ENCODE data around the gene C1R. TPM values are rescaled to one million over a fixed set of nuclear protein-coding genes. Genes with fewer than 3 reads are reported as not detected.

The C1R gene
- total and polyA plus RNA-seq, 8 donors, result 69.3 to 693 (median 87.1) TPM

DNA sequence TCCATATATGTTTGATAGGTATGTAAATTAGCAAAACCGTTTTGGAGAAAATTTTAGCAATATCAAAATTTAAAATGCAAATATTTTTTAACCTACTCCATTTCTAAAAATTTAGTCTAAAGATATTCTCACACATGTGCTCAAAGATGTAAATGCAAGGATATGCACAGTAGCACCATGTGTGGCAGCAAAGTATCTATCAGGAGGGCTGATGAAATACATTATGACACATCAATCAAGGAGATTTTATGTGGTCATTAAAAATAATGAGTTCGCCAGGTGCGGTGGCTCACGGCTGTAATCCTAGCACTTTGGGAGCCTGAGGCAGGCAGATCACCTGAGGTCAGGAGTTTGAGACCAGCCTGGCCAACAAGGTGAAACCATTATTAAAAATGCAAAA is 8.0 kb upstream of the C1R start:
- Histone ChIP-seq H3K4me1 (peaks cover 0 to 15% of the 10 kb centered on the region in 2 donors), H3K27ac (no peak overlapping the region), H3K27me3 (no peaks in the 10 kb centered on the region), H3K36me3 (peaks cover 0 to 75% of the 10 kb centered on the region in 2 donors), H3K4me3 (no peak overlapping the region), H3K9me3 (no peaks in the 10 kb centered on the region)
- DNase-seq, result no peak
- TF ChIP-seq, protein P1, sequence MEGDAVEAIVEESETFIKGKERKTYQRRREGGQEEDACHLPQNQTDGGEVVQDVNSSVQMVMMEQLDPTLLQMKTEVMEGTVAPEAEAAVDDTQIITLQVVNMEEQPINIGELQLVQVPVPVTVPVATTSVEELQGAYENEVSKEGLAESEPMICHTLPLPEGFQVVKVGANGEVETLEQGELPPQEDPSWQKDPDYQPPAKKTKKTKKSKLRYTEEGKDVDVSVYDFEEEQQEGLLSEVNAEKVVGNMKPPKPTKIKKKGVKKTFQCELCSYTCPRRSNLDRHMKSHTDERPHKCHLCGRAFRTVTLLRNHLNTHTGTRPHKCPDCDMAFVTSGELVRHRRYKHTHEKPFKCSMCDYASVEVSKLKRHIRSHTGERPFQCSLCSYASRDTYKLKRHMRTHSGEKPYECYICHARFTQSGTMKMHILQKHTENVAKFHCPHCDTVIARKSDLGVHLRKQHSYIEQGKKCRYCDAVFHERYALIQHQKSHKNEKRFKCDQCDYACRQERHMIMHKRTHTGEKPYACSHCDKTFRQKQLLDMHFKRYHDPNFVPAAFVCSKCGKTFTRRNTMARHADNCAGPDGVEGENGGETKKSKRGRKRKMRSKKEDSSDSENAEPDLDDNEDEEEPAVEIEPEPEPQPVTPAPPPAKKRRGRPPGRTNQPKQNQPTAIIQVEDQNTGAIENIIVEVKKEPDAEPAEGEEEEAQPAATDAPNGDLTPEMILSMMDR (IDR thresholded peaks at IDR 0.05), result no peak
- no peak for ATAC-seq
- intact Hi-C loops (cut with DNase I), result no loop called here

DNA sequence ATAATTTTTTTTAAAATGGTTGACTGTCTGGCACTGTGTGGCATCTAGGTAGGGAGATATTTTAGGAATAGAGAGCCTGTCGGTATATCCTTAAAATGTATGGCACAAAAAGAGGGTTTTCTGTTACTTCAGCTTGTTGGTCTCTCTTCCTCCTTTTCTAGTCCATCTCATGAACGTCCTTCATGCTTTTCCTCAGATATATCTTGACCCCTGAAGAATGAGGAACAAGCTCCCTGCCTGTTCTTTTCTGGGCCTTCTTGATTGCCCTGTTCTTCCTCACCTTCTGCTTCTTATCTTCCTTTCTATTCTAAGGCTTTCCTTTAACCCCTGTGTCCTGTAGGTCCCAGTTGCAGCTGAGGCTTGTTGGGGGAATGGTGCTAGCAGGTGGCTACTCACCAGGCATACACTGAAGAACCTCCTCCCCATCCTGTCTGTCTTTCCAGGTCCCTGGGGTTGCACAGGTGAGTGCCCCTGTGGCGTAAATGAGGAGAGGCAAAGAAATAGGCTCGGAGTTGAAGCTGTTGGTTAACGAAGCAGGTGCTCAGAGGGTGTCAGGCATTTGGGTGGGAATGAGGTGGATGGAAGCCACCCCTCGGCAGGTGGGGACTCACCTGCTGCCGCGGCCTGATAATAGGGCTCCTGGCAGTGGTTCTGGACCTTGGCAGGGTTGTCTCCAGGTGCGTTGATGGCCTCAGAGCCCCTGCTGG is 7.2 kb upstream of the C1R start:
- peaks cover 0 to 15% of the 10 kb centered on the region in 2 donors for H3K4me1 ChIP-seq

DNA sequence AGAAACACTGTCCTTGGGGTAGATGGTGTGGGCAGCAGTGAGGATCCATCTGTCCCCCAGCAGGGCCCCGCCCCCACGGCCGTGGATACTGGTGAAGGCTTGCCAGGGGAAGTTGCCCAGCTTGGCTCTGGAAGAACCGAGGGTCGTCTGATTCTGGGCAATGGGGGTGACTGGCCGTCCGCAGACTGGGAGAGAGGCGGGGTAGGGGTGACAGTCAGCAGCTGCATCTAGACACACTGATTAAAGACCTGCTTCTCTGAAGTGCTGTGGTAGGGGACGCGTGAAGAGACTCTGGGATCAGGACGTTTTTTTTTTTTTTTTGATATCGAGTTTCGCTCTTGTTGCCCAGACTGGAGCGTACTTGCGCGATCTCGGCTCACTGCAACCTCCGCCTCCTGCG is 4.7 kb upstream of the C1R start:
- H3K4me3 ChIP-seq, result no peak overlapping the region
- ATAC-seq, result no peak
- intact Hi-C loops (cut with DNase I), result loop anchor here in 1 of 2 donors (10.0 kb wide), 1 partner anchor 172 kb away; the partner anchor contains the start of gene ATN1
- no peak overlapping the region for H3K27ac ChIP-seq
- H3K4me1 ChIP-seq, result peaks cover 0 to 20% of the 10 kb centered on the region in 2 donors
- H3K36me3 ChIP-seq, result peaks cover 0 to 56% of the 10 kb centered on the region in 2 donors
- DNase-seq, result no peak
- no peaks in the 10 kb centered on the region for H3K27me3 ChIP-seq
- TF ChIP-seq, protein P1 (IDR thresholded peaks at IDR 0.05), result no peak
- H3K9me3 ChIP-seq, result no peaks in the 10 kb centered on the region

More for the DNA sequence above, 7.2 kb upstream of the C1R start:
- H3K9me3 ChIP-seq, result no peaks in the 10 kb centered on the region
- no peaks in the 10 kb centered on the region for H3K27me3 ChIP-seq
- TF ChIP-seq, protein P1 (IDR thresholded peaks at IDR 0.05), result no peak
- no peak for ATAC-seq
- no peak overlapping the region for H3K27ac ChIP-seq
- intact Hi-C loops (cut with DNase I), result loop anchor here in 1 of 2 donors (10.0 kb wide), 1 partner anchor 175 kb away; the partner anchor contains the start of gene ATN1
- peaks cover 0 to 73% of the 10 kb centered on the region in 2 donors for H3K36me3 ChIP-seq
- no peak for DNase-seq
- no peak overlapping the region for H3K4me3 ChIP-seq

DNA sequence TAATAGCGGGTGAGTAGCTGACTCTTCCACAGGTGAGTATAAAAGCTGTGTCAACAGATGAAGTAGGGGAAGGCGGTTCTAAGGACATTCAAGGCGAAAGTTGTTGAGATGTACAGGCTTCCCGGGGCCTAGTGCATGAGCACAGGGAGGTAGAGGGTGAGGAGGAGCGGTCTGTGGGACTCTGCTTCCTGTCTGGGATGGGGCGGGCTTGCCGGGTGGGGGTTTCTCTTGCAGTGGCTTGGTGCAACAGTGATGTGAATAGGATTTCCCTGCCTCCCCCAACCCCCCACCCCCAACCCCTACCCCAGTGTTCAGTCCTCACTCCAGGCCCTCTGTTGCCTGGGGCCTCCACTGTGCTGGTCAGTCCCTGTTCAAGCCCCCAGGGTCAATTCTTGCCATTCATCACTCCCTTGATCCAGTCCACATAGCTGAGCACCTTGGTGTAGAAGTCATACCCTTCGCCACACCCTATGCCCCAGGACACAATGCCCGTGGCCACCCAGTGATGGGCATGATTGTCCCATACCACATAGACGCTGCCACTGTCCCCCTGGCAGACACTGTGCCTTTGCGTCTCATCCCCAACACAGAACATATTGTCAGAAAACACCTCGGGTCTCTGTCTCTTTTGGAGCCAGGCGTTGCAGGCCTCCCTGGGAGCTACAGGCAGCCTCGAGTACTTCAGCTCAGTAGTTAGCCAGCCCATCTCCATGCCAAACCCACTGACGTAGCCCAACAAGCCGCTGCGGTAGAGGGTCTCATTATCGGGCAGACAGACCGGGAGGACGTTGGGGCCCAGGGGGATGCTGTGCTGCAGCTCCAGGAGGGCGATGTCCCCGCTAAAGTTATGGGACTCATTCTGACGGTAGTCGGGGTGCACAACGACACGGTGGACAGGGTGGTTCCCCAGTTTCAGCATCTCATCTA is 4.0 kb upstream of the C1R start:
- ATAC-seq (peak; percentile 41), DNase-seq (no peak)
- peaks cover 0 to 20% of the 10 kb centered on the region in 2 donors for H3K4me1 ChIP-seq
- TF ChIP-seq, protein P1 (IDR thresholded peaks at IDR 0.05), result no peak
- intact Hi-C loops (cut with DNase I), result loop anchor here in 1 of 2 donors (10.0 kb wide), 1 partner anchor 171 kb away; the partner anchor contains the start of gene ATN1
- no peak overlapping the region for H3K27ac ChIP-seq
- no peak overlapping the region for H3K4me3 ChIP-seq
- no peaks in the 10 kb centered on the region for H3K27me3 ChIP-seq
- H3K9me3 ChIP-seq, result no peaks in the 10 kb centered on the region
- peaks cover 0 to 49% of the 10 kb centered on the region in 2 donors for H3K36me3 ChIP-seq

Data from left lung (tissue), 10 donors.